CD4-positive, alpha-beta T cell treated with Interleukin-1 beta for 1 hour (primary cell): Measurements from ENCODE around the gene FSD1.
"Not testable (repeated sequence)": the region's sequence is repeated elsewhere in the genome, so short reads cannot be mapped to it uniquely, and the experiment has no call there.

Experiments
- DNase-seq, 2 donors: peaks; one replicate each; pipeline ENCODE4 v3.0.0-alpha.2; 2020 to 2022

The FSD1 gene

DNA sequence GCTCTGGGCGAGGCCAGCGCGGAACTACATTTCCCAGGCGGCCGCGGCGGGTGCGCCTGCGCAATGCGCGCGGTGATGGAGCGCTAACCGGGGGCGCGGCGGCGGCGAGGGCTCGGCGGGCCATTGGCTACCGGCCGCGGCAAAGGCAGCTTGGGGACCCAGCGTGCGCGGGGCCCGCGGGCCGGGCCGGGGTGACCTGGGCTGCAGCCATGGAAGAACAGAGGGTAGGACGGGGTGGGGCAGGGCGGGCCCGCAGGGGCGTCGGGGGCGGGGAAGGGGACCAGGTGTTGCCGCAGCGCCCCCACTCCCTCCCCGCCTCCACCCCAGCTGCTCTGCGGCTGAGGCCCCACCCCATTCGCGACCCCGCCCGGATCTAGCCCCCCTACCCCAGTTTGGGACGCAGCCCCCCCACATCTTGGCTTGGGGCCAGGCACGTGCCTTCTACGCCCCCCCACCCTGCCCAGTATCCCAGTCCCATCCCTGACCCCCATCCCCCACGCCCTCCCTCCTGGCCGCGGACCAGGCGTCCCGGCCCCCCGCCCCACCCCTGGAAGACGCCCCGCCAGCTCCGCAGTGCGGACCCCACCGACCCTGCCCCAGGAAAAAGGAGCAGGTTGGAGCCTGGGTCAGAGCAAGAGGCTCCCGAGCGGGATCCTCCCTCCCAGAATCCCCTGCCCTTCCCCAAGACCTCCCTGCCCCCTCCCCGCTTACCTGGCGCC lies at the start of gene FSD1:
FSD1 (plus strand) TSS at position 61 of the 719 bp plus-strand sequence; CDS start at position 210, 149 bp downstream.
- peak; percentile 59 to 65 for DNase-seq

DNA sequence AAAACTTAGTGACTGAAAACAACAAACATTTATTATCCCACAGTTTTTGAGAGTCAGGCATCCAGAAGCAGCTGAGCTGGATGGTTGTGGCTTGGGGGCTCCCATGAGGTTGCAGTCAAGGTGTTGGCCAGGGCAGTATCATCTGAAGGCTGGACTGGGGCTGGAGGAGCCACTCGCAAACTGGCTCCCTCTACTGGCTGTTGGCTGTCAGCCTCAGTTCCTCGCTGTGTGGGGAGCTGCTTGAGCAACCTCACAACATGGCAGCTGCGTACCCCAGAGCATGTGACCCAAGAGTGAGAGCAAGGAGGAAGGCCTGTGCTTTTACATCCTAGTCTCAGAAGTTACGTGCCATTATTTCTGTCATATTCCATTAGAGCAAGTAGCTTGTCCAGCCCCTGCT lies 47.8 kb upstream of the FSD1 start:
- no peak for DNase-seq

DNA sequence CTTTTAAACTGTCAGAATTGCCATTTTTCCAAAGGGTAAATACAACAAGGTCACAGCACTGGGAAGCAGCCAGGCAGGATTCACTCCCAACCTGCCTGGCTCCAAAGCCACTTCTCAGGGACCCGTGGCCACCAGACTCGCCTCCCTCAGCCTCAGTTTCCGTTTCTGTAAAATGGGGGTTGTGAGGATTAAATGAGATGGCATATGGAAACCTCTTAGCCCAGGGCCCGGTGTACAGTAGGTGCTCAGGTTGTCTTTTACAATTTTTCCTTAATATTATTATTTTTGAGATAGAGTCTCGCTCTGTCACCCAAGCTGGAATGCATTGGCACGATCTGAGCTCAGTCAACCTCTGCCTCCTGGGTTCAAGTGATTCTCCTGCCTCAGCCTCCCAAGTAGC lies 47.4 kb upstream of the FSD1 start:
- DNase-seq = no peak

DNA sequence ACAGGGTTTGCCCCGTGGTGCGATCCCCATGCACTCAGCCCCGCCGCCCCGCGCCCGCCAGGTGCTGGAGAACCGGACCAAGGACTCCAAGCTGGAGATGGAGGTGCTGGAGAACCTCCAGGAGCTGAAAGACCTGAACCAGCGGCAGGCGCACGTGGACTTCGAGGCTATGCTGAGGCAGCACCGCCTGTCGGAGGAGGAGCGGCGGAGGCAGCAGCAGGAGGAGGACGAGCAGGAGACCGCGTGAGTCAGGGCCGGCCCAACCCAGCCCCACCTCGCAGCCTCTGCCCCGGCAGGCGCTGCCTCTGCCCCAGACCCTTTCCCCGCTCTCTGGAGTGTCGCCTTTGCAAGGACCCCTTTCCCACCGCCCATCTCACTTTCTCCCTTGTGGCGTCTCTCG lies 46.2 kb upstream of the FSD1 start:
- no peak for DNase-seq

DNA sequence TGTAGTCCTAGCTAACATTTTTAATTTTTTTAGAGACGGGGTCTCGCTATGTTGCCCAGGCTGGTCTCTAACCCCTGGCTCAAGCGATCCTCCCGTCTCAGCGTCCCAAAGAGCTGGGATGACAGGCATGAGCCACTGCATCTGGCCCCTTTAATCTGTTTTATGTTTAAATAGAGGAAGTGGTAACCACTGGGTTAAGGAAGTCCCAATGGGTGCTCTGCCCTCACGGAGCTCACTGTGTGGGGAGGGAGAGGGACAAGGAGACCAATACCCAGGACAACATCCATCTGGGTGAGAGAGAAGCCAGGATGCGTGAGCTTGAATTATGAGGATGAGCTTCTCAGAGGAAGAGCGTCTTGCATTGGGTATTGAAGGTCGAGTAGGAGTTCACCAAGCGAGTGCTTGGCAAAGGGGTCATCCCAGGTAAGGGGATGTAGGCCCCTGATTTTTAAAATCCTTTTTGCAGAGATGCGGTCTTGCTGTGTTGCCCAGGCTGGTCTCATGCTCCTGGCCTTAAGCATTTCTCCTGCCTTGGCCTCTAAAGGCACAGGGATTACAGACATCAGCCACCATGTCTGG lies 43.7 kb upstream of the FSD1 start:
- DNase-seq = no peak

DNA sequence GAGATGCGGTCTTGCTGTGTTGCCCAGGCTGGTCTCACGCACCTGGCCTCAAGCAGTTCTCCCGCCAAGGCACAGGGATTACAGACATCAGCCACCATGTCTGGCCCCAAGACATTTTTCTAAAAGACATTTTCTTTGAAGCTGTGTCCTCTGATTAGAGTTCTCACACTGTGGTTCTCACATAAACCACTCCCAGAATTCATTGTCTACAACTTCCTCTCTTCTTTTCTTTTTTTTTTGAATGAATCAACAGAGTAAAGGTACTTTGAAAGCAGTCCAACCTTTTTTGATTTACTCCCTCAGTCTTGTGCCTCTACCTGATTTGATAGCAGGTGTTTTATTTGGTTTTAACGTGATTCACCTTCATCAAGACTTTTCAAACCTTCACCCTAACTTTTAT lies 39.6 kb upstream of the FSD1 start:
- DNase-seq = peak in 1 of 2 donors; percentile 20

DNA sequence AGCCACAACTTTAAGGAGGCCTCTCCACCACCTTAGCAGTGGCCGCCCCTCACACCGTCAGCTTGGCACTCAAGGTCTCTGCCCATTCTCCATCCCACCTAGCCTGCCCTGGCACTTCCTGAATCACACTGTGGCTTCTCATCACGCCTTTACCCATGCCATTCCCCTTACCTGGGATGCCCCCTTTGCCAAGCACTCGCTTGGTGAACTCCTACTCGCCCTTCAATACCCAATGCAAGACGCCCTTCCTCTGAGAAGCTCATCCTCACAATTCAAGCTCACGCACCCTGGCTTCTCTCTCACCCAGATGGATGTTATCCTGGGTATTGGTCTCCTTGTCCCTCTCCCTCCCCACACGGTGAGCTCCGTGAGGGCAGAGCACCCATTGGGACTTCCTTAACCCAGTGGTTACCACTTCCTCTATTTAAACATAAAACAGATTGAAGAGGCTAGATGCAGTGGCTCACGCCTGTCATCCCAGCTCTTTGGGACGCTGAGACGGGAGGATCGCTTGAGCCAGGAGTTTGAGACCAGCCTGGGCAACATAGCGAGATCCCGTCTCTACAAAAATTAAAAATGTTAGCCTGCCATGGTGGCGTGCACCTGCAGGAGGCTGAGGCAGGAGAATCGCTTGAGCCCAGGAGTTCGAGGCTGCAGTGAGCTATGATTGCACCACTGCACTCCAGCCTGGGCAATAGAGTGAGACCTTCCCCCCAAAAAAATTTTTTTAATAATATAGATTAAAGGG lies 38.0 kb upstream of the FSD1 start:
- DNase-seq = no peak

DNA sequence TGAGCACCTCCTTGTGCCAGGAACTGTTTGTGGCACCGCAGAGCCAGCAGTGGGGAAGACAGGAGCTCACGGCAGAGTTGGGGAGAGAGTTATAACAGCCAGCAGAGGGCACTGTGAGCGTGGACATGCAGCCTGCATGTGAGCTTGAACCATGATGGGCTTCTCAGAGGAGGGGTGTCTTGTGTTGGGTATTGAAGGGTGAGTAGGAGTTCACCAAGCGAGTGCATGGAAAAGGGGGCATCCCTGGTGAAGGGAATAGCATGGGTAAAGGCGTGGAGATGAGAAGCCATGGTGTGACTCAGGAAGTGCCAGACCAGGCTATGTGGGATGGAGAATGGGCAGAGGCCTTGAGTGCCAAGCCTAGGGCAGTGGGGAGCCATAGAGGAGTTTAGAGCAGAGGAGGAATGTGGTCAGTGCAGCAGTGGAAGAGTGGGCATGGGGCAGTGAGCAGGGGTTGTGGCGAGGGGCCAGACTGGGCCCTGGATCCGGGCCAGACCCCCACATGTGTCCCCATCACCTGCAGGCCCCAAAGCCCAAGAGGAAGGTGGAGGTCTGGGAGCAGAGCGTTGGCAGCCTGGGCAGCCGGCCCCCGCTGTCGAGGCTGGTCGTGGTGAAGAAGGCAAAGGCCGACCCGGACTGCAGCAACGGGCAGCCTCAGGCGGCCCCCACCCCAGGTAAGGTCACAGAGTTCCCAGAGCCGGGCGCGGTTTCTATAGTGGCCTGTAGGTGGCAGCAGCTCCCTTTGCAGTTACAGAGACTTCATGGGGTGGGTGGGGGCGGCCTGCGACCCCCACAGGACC lies 37.1 kb upstream of the FSD1 start:
- peak; percentile 49 to 53 for DNase-seq

DNA sequence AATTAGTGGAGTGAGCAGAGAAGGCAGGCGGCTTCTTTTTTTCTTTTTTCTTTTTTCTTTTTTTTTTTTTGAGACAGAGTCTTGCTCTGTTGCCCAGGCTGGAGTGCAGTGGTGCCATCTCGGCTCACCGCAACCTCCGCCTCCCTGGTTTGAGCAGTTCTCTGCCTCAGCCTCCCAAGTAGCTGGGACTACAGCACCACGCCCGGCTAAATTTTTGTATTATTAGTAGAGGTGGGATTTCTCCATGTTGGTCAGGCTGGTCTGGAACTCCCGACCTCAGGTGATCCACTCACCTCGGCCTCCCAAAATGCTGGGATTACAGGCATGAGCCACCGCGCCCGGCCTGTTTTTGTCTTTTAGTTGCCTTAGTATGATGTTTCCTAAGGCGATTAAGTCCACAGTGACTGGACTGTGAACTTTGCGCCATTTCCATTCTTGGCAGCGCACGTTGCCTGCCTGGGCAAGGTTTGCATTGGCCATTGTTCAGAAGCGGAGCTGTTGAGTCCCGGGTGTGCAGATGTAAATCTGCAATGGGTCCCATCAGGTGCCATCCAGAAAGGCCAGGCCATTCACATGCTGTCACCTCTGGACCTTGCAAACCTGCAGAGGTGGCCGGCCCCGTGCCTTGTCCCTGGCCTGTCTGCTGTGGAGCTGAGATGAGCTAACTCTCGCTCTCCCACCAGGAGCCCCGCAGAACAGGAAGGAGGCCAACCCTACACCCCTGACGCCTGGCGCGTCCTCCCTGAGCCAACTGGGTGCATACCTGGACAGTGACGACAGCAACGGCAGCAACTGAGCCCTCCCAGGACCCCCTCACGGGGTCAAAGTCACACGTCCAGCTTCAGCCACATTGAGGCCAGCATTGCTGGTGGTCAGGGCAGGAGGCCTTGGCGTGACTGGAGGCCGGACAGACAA lies 36.2 kb upstream of the FSD1 start:
- no peak for DNase-seq

DNA sequence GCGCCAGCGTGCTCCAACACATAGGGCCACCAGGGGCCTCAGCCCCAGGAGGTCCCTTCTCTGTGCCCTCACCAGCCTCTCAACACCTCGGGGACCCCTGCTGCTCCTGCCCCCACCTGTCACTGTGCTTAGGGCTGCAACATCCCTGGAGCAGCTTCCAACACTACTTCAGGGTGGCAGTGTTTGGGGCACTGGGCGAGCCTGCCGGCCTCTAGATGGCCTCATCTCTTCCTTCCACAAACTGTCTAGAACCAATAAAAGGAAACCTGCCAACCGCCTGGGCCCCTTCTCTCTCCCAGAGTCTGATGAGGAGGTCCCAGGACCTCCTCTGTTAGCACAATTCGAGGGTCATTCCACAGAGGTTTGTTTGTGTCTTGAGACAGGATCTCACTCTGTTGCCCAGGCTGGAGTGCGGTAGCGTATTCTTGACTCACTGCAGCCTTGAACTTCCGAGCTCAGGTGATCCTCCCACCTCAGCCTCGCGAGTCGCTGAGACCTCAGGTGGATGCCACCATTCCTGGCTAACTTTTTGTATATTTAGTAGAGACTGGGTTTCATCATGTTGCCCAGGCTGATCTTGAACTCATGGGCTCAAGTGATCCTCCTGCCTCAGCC lies 35.5 kb upstream of the FSD1 start:
- no peak for DNase-seq

DNA sequence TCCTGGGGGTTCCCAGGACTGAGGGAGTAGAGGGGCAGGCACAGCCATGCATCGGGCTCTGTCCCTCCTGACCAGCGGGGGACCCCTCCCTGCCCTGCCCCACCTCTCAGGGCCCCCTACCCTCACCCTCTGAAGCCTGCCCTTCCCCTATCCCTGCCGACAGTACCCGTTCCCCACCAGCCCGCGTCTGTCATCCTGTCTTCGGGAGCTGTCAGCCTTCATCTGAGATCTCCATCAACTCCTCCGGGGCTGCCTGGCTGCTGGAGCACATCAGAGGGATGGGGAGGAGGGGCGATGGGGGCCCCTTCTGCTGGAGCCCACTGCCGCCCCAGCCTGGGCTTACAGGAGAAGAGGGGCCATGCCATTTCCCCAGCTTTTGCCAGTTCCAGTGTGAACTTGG lies 31.5 kb upstream of the FSD1 start:
- no peak for DNase-seq

DNA sequence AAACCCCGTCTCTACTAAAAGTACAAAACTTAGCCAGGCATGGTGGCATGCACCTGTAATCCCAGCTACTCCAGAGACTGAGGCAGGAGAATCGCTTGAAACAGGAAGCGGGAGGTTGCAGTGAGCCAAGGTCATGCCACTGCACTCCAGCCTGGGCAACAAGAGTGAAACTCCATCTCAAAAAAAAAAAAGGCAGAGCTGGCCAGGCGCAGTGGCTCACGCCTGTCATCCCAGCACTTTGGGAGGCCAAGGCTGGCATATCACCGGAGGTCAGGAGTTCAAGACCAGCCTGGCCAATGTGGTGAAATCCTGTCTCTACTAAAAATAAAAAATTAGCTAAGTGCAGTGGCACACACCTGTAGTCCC lies 30.1 kb upstream of the FSD1 start:
- not testable (repeated sequence) for DNase-seq

DNA sequence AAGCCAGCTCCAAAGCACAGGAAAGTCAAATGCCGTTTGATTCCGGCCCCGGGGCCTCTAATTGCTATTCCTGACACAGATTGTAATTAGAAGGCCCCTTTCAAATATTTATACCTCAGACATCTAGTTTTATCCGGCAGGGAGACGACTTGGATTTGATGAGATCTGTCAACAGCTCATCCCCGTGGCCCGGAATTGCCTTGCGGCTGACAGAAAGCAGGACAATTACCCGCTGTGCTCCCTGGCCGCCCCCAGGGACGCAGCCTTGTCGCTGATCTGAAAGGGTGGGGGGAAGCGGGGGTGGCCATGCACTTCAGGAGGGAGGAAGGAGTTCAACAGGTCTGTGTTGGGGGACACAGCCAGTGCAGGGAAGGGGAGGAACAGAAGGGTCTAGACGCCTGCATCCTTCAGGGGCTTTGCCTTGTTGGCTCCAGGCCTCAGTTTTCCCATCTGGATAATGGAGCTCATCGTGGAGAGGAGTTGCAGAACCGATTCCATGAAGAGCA lies 27.2 kb upstream of the FSD1 start:
- DNase-seq = no peak

DNA sequence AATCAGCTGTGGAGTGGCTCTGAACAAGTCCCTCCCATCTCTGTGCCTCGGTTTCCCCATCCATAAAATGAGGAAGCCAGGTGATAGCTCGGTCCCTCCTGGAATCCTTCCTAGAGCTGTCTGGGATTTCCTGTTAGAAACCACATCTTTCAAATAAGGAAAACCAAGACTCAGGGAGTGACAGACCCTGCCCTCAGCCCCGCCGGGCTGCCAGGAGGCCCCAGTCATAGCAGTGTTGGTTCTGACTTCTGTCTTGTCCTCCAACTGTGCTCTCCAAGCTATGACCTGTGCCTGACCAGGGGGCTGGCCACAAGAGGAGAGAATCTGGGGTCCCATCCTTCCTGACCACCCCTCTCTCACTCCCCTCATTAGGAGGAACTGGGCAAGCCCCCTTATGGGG lies 26.4 kb upstream of the FSD1 start:
- no peak for DNase-seq

DNA sequence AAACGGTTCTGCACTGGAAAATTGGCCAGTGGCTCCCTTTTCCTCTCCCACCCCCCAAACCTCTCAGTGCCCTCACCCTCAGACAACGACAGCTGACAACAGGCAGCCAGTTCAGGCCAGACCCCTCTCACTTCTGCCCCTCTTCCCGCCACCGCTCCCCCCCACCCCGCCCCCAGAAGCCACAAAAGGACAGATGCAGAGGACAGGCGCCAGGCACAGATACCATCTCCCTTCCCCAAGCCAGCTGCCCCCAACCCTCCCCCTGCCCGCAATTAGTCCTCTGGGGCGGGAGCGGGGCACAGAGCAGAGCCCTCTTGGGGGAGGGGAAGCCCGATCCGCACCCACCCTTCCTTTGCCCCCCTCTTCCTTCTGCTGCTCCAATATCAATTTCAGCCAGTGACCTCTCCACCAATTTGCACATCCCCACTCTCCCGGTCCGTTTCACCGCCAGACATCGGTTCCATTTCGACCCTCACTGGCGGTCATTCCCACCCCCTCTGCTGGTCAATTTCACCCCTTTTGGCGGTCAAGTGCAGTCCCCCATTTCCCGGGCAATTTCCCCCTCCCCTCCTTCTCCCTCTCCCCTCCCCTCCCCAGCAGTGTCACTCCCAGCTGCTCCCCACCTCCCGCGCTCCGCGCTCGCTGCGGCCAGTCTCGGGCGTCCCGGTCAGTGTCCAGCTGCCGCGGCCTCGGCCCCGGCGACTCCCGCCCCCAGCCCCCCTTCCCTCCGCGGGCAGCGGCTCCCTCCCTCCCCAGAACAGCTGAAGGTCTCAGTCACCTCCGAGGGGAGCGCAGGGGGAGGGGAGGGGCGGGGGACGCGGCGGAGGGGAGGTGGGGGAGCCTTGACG lies 25.8 kb upstream of the FSD1 start, which contains the start of gene SHD:
SHD (plus strand) TSS at position 848 of the 848 bp plus-strand sequence. CDS start 798 bp downstream, outside the sequence.
- DNase-seq = no peak

DNA sequence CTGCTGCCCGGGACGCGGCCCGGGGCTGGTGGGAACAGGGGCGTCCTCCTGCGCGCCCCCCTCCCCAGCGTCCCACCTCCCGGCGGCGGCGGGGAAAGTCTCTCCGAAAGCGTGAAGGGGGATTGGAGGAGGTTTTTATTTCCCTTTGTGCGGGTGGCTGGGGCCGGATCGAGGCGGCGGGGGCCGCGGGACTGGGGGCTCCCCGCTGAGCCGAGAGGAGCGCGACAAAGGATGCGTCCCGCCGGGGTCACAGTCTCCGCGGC lies 25.2 kb upstream of the FSD1 start:
- no peak for DNase-seq

DNA sequence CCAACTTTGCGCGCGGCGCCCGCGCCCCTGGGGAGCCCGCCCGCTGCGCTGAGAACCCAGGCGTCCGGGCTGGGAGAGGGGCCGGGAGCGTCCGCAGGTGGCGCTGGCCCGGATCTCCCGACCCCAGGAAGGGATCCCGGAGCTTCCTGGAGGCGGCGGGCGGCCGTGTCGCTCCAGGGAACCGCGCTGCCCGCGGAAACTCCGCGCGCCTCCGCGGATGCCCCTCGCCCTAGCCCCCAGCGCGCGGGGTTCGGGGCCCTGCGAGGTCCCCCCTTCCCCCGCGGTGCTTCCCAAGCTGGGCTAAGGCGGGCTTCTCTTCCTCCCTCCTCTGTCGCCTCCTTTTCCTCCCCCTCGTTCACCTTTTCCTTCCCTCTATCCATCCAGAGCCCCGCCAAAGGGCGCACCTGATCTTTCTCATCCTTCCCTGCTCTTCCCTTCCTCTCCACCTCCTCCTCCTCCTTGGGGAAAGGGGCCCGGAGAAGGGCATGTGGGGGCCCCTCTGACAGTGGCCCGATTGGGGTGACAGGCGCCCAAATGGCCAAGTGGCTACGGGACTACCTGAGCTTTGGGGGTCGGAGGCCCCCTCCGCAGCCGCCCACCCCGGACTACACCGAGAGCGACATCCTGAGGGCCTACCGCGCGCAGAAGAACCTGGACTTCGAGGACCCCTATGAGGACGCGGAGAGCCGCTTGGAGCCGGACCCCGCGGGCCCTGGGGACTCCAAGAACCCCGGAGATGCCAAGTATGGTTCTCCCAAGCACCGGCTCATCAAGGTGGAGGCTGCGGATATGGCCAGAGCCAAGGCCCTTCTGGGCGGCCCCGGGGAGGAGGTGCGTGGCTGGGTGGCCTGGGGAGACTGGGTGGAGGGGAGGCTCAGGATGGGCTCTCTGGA lies 24.6 kb upstream of the FSD1 start:
- DNase-seq = no peak

DNA sequence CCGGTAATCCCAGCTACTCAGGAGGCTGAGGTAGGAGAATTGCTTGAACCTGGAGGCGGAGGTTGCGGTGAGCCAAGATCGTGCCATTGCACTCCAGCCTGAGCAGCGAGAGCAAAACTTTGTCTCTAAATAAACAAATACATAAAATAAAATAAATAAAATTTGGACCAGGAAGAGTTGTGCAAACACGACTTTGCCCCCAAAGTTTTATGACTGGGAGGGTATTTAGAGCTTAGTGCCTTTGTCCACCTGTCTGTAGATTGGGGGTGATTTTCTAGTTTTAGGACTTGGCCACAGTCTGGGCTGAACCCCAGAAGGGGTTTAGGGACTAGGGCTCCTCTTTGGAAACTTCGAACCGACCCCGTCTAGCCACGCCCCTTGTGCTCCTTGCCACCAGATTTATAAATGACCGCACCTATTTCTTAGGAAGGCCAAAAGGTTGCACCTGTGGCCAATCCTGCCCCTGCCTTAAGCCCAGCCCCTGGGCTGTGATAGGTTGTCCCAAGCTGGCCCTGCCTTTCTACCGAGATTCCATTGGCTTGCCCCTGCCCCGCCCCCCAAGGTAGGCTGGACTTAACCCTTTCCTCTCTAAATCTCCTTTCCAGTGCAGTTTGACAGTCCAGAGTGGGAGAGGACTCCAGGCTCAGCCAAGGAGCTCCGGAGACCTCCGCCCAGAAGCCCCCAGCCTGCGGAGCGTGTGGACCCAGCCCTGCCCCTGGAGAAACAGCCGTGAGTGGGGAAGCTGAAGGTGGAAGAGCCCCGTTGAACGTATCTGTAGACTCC lies 20.0 kb upstream of the FSD1 start:
- DNase-seq = no peak

DNA sequence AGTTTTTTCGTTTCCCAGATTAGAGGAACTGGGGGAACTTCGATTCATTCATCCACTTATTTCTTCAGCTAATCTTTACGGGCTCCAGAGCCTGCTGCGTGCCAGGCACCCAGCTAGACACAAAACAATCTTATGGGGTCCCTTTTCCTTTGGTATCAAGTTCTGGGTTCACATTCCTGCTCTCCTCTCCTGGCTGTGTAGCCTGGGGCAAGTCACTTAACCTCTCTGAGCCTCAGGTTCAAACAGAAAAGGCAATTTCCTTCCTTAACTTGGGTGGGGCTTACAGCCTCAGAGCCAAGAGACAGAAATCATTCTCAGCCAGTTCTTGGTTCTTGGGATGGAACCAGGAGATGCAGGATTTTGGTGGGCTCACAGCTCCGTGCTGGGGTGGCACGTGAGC lies 19.4 kb upstream of the FSD1 start:
- no peak for DNase-seq
